A549 (cell line): ENCODE data around the gene CNNM3.

Source experiments
- CTCF ChIP-seq: fragments of >200 bp; sonication (Bioruptor Twin); formaldehyde crosslinking; IDR thresholded peaks from 3 replicates; pipeline ENCODE4 v1.5.1; 2016
- ESRRA ChIP-seq: fragments of 150-350 bp; IDR thresholded peaks from 2 replicates; pipeline ENCODE4 v1.6.1; 2014; ENCODE audit warnings: mild to moderate bottlenecking, low read length, borderline replicate concordance

- TF ChIP-seq CTCF = no peak
- no peak for TF ChIP-seq ESRRA
Observed at GRCh38 chr2:96767135-96767871, 48.8 kb upstream of the CNNM3 start.
